GM04504 (cell line): ENCODE results near the gene TXNL4A.
"Not testable (repeated sequence)": the region's sequence is repeated elsewhere in the genome, so short reads cannot be mapped to it uniquely, and the experiment has no call there.

Source experiments
- DNase-seq: peaks from one replicate; pipeline ENCODE4 v3.0.0-alpha.2; 2012; ENCODE audit warnings: low read depth

TXNL4A gene, protein sequence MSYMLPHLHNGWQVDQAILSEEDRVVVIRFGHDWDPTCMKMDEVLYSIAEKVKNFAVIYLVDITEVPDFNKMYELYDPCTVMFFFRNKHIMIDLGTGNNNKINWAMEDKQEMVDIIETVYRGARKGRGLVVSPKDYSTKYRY

DNA sequence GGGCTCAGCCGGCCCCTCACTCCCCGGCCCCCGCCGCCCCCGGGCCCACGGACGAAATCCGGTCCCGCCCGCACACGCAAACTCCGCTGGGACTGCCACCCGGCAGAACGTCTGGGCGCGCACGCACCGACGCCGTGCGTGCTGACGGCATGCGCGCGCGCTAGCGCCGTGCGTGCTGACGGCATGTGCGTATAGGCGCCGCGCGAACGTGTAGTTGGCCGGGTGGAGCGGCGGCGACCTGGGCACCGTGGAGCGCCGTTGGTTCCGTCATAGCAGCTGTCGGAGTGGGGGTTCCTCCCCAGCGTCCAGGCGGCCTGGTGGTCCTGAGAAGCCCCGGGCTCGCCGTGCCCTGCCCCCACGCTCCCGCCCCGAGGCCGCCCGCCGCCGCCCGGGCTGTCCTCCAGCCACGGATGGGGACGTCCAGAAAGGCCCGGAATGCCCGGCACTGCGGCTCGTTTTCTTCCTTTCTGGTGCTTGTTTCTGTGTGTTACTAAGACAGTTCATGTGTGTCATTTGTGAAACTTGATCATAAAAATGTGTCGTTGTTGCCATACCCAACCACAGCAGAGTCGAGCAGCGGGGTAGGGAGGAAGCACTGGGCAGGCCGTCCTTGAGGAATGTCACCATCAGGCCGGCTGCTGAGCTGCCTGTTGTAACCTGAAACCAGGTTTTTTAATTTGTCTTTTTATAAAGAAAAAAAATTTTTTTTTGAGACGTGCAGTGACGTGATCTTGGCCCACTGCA, at the start of gene TXNL4A:
Gene TXNL4A (minus strand): TSS at position 113 of the 744 bp plus-strand sequence. CDS start 171 bp downstream, outside the sequence.
- peak; percentile 65 for DNase-seq

DNA sequence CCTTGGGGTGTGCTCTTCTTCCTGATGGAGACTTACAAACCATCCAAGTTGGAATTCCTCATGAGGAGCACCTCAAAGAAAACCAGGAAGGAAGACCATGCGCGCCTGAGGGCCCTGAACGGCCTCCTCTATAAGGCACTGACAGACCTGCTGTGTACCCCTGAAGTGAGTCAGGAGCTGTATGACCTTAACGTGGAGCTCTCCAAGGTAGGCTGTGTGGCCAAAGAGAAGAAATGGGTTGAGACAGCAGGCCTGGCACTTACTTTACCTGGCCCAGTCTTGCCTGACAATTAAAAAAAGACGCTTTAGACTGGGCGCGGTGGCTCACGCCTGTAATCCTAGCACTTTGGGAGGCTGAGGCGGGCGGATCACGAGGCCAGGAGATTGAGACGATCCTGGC, 48.9 kb upstream of the TXNL4A start:
- no peak for DNase-seq

DNA sequence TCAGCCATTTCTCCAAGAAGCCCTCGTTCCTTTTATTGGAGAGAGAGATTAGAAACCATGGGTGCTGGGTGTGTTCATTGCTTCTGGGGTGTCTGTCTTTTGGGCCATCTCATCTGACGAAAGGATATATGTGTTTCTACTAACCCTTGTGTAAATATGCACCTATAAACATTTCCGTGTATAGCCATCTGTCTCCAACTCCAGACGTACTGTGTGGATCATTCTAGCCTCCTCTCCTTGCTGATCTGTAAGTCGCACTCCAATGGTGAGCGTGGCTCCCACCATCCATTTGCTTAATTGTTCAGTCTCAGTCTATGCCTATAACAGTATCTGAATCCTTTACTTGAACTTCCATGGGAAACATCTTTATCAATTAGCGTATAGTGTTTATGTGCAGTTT, 47.6 kb upstream of the TXNL4A start:
- DNase-seq = no peak

DNA sequence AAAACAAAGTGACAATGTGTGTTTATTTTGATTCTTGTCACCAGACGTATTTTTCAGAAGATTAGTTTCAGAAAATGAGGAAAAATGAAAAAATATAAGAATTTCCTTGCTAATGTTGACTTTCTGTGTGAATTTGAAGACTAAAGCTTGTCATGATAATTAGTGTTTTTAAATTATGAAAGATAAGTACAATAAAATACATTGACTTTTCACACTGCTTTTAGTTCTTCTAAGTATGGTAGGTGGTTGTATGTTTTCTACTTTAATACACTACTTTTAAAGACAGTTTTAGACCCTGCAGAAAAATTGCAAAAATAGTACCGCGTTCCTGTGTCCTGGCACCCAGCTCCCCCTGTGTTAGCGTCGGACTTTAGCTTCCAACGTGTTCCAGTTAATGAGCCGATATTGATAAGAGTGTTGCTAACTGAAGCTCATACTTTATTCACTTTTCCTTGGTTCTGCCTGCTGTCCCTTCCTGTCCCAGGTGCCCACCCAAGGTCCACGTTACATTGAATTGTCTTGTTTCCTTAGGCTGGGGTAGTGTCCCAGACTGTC, 46.6 kb upstream of the TXNL4A start:
- DNase-seq = no peak

DNA sequence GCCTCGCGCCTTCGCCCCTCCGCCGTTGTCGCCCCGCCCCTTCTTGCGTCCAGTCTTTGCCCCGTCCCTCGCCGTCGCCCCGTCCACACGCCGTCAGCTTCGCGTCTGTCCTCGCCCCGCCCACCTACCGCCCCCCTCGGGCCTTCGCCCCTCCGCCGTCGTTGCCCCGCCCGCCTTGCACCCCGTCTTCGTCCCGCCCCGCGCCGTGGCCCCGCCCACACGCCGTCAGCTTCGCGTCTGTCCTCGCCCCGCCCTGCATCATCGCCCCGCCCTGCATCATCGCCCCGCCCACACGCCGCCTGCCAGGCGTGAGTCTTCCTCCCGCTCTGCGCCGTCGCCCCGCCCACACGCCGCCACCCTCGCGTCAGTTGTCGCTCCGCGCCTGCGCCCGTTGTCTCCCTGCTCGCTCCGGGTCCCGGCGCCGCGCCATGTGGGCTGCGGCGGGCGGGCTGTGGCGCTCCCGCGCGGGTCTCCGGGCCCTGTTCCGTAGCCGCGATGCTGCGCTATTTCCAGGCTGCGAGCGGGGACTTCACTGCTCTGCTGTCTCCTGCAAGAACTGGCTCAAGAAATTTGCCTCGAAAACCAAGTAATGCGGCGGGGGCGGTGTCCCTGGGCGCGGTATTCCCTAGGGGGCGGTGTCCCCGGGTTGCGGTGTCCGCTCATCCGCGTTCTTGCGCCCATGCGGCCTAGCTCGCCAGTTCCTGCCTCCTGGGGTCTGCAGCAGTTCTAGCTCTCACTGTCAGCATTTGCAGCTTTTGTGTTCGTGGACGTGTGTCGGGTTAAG, 45.9 kb upstream of the TXNL4A start, which contains the start of gene RBFA:
Gene RBFA (plus strand): TSS at position 367 of the 784 bp plus-strand sequence. CDS start 62 bp downstream, at position 429.
- peak; percentile 96 for DNase-seq

DNA sequence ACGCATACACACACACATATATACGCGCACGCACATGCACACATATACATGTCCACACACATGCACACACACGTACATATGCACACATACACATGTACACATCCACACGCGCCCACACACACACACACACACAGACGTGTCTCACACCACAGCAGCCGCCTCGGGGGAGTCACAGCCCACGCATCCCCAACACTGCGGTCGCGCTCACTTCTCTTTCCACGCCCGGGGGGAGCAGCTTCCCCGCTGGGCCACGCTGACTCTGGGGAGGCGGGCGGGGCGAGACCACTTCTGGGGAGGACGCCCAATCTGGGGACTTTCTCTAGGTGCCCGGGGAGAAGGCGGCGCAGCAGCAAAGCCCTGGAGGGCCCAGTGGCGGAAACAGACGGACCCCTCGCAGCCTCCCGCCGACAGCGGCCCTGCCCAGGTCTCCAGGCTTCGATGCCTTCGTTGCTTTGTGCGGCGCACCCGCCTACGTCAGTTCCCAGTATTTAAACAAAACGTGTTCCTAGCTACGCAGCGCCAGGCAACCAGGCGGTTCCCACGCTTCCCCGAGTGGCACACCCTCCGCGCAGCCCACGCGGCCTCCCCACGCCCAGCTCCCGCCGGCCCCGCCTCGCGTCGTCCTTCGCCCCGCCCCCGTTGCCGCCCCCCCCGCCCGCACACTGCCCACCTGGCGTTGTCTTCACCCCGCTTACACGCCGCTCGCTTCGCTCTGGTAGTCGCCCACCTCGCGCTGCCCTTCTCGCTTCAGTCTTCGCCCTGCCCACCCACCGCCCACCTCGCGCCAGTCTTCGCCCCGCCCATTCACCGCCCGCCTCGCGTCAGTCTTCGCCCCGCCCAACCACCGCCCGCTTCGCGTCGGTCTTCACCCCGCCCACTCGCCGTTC, 45.1 kb upstream of the TXNL4A start:
- DNase-seq = peak; percentile 14

DNA sequence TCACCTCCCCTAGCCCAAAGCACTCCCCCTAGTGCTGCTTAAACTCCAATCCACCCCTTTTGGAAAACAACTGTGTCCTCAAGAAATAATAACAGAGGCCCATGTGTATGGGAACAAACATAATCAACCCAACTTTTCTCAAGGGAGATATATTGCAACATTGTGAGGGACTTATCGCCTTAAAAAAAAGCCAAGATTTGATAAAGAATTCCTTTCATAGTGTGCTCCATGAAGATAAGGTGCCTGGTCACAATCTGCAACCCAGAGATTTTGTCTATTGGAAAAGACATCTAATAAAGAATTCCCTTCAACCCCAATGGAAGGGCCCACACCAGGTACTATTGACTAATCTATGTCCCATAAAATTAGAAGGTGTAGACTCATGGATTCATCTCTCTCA, 41.3 kb upstream of the TXNL4A start:
- no peak for DNase-seq

DNA sequence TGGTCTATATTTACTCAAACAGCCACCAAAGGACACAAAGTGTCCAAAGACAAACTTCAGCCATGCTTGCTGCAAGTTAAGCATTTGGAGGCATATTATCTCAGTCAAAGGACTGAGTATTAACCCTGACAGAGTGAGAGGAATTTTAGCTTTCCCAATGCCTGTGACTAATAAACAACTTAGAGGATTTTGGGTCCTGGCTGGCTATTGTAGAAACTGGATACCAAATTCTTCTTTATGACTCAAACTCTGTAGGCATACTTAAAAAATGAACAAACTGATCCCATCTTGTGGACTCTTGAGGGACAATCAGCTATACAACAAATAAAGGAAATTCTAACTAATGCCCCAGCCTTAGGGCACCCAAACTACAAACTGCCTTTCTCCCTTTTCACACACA, 39.4 kb upstream of the TXNL4A start:
- peak; percentile 55 for DNase-seq

DNA sequence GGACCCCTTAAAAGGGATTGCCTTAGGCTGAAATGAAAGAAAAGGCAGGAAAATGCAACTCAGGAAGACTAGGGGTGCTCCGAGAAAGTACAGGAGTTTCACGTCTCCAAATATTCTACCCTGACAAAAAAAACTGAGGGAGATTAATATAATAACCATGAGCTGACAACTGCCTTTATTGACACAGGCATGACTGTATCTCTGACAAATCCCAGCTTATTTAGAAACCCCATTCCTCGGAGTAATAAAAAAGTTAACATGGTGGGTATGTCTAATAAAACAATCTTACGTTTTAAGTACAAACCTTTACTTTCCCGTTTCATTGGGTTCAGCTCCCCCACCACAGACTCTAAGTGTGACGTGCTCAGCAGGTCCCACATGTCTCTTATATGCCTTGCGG, 38.0 kb upstream of the TXNL4A start:
- DNase-seq = no peak

DNA sequence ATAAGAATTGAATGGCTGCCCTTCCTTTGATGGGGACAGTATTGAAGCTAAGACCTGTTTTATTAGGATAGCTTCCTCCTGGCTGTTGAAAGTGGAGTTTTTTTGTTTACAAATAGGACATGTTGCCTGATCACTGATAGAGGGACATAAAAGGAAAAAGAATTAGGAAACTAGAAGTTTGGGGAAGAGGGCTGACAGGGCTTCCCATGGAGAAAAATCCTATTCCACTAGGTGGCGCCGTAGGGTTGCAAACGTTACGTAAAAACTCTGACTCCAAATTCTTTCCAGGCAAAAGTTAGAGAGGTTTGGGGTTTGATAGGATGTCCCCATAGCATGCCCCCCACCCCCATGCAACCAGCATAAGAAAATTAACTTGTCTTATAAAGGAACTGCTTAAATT, 34.8 kb upstream of the TXNL4A start:
- no peak for DNase-seq

DNA sequence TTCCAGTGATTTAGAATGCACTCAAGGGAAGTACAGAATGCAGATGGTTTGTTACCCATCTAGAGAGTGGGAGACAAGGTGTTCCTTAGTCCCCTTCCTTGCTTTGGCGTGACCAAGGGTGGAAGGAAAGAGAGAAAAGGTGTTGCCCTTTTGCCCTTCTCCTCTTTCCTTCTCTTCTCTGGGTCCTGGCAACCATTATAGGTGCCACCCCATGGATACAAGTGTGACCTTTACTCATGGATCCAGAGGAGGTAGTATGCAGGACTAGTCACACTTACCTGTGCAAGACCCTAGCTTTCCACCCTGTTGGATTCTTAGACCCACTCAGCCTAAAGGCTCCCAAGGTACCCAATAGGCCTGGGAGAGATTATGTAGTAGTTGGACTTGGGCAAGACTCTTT, 34.2 kb upstream of the TXNL4A start:
- DNase-seq = no peak

DNA sequence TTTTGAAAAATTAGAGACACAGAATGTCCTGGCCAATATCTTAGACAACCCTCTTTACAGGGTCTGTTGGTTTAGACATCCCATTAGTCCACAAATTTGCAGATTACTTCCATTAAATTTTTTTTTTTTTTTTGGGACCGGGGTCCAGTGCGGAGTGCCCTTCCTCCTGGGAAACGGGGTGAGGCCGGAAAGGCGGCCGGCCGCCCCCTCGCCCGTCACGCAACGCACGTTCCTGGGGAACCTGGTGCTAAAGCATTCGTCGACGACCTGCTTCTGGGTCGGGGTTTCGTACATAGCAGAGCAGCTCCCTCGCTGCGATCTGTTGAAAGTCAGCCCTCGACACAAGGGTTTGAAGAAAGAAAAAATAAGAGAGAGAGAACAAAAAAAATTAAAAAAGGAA, 24.4 kb upstream of the TXNL4A start:
- DNase-seq = no peak

DNA sequence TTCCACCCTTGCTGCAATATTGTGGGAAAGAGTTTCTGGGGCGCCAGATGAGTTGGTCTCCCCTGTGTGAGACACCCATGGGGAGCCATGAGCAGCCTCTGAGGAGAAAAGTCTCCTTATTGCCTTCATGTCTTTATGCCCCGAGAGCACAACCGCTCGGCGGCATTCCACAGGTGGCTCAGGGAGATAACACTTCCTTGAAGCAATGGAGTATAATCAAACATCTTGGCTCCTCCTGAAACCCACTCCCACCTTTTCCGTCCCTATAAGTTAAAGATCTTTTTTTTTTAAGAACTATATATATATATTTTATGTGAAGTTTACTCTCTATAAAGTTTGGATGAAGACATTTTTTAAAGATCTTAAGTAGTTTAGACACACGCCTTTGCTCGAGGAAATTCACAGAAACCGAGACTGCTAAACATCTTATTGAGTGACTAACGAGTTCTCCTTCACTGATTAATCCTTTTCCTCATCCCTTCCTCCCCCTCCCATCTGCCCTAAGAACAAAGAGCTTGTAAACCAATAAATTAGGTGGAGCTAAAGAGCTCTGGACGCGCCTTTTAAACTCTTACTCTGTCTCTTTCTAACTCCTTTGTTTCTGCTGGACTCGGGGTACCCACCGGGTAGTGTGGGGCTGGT, 23.3 kb upstream of the TXNL4A start:
- DNase-seq = not testable (repeated sequence)

DNA sequence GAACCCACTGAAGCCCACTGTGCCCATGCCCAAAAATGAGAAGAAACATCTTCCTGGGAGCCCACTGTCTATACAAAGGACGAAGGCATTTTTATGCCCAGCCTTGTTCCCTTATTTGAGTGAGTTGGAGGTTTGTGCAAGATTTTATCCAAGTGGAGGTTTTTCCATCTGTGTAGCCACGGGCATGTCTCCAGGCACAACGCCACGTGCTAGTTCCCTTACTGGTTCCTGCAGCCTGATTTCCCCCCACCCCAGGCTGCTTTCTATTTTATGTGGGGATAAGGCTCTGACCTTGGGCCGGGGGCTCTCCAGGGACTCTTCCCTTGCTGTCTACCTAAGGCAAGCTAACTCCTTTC, 22.2 kb upstream of the TXNL4A start:
- DNase-seq = no peak

DNA sequence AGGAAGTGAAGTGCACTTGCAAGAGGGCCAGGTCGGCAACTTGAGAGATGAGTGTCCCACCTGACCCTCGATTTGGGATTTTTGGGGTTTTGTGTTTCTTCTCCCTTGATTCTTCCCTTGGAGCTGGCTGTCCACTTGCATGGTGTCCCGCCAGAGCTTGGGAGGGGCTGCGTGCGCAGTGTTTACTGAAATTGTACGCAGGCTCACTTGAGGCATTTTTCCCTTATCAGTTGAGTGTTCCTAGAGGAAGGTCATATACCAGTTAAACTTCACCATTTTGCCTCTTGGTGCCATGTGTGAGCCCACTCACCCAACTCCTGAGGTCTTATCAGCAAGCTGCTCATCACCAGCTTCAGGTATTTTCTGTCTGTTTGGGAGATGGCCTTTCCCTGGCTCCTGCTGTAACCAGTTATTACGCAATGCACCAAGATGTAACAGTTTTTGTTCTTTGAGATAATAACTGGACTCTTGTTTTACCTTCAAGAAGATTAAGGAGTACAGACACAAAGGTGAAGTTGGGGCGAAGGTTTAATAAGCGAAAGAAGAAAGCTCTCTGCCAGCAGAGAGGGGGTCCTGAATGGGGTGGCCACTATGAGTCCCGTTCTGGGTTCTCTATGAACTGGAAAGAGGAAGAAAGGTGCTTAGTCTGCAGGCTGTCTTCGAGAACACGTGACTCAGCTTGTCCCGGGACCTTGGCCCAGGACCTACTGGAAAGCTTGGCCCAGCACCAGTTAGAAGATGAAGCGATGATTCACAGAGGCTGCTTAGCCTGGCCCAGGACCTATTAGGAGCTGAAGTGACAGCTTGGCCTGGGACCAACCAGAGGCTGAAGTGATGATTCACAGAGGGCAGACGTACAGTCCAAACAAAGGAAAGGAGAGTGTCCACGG, 21.5 kb upstream of the TXNL4A start:
- DNase-seq = peak; percentile 96

DNA sequence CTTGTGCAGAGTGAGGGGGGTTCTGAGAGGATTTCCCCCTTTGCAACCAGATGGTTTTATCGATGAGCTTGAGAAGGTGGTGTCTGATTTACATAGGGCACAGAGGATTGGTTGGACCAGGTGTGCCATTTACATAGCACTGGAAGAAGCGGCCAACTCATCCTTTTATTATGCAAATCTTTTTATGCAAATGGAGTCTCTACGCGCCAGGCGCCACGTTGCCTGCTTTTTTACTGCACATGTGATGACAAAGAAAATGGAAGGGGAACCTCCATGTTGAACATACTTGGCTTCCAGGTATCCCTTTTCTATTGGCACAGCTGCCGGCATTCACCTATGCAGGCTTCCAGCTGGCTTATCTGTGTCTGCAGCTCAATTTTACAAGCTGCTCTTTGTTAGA, 18.4 kb upstream of the TXNL4A start:
- DNase-seq = no peak

DNA sequence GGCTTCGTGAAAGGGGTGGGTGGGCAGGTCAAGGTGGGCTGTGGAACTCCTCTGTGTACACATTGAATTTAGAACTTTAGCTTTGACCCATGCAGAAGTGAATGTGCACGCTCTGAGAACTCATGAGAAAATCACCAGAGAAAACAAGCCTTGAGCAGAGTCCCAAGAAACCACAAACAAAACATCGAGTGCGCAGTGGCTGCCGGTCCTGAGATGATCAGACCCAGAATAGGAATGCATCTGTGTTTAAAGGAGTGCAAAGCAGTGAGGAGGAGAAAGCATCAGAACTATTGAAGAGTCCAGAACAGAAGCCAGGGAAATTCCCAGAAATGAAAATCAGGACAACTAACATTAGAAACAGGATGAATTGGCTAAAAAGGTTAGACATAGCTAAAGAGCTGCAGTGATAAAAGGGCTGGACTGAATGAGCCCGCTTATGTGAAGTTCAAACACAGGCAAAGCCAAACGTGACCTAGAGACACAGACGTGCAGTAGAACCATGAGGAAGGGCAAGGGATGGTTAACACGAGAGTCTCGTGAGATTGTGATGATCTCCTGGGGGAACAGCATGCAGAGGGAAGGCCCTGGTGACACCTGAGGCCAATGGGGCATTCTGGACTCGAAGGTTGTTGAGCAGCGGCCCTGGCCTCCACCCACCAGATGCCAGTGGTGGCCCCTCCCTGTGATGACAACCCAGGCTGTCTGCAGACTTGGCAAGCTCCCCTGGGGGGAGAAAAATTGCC, 16.4 kb upstream of the TXNL4A start:
- DNase-seq = no peak

DNA sequence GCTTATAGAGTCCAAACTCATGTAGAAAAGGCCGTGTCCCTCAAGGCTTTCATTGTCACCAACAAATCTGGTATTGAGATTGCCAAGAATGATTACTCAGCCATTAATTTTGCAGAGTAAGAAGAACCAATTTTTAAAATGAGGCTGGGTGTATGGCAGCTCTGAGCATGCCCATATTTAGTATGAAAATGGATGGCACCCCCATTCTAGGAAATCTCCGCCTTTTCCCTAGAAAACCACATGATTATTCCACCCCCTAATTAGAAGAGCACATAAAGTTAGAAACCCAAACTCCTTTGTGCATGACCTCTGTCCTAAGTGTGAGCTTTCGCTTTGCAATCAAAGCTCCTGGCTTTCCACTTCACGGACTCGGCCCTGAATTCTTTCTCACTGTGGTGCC, 14.1 kb upstream of the TXNL4A start:
- no peak for DNase-seq

DNA sequence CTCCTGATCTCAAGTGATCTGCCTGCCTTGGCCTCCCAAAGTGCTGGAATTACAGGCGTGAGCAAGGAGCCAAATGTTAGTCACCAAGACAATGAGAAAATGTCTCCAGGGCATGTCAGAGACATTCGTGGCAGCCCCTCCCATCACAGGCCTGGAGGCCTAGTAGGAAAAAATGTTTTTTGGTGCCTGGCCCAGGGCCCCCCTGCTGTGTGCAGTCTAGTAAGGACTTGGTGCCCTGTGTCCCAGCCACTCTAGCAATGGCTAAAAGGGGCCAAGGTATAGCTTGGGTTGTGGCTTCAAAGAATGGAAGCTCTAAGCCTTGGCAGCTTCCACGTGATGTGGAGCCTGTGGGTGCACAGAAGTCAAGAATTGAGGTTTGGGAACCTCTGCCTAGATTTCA, 12.5 kb upstream of the TXNL4A start:
- DNase-seq = no peak

DNA sequence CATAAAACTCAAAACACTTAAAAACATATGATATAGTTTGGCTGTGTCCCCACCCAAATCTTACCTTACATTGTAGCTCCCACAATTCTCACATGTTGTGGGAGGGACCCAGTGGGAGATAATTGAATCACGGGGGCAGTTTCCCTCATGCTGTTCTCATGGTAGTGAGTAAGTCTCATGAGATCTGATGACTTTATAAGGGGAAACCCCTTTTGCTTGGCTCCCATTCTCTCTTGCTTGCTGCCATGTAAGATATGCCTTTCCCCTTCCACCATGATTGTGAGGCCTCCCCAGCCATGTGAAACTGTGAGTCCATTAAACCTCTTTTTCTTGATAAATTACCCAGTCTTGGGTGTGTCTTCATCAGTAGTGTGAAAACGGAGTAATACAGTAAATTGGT, 11.3 kb upstream of the TXNL4A start:
- DNase-seq = not testable (repeated sequence)
